Activated CD4-positive, CD25-positive, alpha-beta regulatory T cell (primary cell): Measurements from ENCODE around the gene DNASE1L1.
A peak's percentile ranks its signal among the peaks of the same experiment; 100 is the strongest.

Source experiments
- DNase-seq, 4 experiments: peaks; one replicate each; lab custom pipeline; 2025; lab: John Stamatoyannopoulos, UW

DNASE1L1 gene

DNA sequence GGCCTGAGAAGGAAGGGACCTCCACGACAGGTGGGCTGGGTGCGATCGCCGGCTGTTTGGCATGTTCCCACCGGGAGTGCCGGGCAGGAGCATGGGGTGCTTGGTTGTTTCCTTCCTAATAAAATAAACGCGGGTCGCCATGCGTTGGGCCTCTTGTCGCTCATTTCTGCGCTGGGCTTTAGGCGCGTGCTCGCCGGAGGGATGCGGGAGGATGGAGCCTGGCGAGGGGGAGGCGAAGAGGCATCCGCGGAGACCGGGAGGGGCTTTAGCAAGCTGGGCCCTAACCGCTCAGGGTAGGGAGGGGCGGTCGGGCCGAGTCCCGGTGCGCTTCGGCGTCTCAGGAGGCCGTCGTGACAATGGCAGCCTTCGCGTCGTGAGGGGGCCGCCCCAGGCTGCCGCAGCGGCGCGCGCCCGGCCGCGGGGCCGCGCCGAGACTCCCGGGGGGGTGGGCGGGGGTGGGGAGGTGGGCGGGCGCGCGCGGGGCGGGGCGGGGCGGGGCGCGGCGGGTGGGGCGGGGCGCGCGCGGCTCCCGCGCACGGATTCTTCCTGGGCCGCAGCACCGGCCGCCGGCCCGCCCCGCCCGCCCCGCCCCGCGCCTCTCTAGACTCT lies 27.4 kb upstream of the DNASE1L1 start:
- DNase-seq, result peak; percentile 18 to 43 (median 25)

DNA sequence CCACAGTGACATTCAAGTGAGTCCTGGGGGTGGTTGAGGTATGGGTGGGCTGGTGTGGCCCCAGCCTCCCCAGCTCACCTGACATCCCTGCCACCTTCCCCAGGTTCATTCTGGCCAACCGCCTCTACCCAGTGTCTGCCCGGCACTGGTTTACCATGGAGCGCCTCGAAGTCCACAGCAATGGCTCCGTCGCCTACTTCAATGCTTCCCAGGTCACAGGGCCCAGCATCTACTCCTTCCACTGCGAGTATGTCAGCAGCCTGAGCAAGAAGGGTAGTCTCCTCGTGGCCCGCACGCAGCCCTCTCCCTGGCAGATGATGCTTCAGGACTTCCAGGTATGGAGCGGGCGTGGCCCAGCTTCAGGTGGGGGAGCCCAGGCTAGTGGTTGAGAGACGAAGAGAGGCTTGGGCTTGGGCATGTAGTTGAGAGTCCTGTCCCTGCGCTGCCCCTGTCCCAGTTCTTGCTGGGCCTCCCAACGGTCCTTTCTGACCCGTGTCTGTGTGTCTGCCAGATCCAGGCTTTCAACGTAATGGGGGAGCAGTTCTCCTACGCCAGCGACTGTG lies 26.2 kb upstream of the DNASE1L1 start:
- DNase-seq, result no peak

DNA sequence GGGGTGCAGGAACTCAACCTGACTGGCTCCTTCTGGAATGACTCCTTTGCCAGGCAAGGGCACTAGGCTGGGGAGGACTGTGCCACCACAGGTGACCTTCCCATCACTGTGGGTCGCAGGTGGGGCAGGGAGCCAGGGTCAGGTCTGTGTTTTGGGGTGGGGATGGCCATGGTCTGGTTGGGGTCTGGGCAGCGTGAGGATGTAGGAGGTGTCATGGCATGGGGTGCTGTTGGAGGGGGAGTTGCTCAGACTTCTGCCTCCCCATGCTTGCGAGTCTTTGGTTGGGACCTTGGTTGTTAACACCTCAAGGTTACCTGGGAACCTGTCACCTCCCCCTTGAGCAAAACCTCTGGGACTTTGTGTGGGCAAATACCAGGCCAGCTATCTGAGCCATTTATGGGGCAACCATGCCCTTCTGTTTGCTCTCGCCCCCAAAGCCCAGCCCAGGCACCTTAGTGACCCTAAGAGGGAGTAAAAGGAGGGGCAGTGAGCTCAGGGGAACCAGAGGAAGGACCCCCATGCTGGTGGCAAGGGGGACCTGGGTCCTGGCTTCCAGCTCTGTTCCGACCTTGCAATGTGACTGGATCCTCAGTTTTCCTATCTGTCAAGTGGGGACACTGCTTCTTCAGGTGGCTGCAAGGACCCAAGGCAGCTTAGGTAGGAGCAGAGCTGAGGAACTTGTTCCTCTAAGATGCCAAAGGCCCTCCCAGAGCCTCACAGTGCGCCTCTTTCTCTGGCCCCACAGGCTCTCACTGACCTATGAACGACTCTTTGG lies 25.5 kb upstream of the DNASE1L1 start:
- DNase-seq, result no peak

DNA sequence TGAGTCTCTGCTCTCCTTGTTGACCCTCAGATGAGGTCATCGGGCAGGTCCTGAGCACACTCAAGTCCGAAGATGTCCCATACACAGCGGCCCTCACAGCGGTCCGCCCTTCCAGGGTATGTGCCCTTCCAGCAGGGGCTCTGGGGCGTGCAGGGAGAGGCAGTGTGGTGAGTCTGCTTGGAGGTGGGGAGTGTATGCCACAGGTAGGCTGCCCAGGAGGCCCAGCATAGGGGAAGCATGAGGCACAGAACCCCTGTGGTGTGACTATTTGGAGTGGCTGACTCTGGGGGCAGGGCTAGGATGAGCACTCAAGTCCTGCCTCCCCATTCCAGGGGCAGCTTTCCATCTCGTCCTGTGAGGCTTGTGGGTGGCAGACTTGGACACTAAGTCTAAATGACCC lies 24.6 kb upstream of the DNASE1L1 start:
- no peak for DNase-seq

DNA sequence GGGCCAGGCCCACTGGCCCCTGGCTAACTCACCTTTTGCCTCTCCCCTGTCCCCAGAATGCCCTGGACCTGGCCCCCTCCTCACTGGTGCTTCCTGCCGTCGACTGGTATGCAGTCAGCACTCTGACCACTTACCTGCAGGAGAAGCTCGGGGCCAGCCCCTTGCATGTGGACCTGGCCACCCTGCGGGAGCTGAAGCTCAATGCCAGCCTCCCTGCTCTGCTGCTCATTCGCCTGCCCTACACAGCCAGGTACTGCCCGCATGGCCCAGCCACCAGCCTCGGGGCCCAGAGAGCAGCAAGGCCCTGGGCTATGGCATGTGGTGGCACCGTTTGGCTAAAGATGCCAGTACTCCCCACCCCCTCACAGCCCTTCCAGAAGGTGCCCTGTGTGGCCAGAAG lies 23.2 kb upstream of the DNASE1L1 start:
- no peak for DNase-seq

DNA sequence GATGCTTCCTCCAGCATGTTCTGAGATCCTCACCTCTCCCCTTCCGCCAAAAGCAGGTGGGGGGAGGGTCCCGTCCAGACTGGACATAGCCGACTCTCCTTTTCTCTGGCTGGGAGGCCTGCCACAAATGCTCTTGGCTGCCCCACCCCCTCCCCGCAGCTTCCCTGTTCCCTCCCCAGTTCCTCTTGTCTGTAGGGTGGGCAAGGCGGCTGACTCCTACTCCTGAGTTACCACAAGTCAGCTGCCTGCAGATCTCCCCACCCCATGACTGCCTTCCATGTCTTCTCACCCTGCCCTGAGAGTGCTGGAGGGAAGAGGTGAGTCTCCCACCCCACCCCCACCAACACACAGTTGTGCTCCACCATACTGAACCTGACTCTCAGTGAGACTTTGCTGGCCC lies 22.3 kb upstream of the DNASE1L1 start:
- no peak for DNase-seq

DNA sequence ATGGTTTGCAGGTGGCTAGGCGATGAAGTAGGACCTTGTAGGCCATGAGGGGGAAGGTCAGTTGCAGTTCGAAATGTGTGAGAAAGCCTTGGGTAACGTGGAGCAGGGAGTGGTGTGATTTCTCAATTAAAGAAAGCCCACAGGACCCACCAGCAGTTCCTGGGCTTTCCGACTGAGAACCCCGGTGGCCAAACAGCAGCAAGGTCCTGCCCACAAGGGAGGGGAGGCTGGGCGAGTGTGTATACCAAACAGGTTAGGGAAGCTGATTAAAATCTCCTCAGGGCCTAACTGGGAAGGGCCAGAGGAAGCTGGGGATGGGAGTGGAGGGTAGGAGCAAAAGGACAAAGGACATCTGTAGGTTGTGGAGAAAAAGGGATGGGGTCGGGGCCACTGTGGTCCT lies 21.9 kb upstream of the DNASE1L1 start:
- no peak for DNase-seq

DNA sequence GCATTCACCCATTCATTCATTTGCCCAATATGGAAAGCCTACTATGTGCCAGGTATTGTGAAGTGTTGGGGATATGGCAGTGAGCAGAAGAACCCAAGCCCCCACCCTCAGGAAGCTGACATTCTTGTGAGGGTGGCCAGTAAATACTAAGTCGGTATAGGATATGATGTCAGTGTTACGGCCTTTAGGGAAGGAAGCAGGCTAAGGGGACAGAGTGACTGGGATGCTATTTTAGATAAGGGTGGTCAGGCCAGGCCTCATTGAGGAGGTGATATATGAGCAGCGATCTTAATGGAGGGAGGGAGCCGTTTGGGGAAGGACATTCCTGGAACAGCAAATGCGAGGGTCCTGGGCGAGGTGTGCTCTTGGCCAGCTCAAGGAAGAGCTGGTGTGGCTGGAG lies 21.4 kb upstream of the DNASE1L1 start:
- no peak for DNase-seq

DNA sequence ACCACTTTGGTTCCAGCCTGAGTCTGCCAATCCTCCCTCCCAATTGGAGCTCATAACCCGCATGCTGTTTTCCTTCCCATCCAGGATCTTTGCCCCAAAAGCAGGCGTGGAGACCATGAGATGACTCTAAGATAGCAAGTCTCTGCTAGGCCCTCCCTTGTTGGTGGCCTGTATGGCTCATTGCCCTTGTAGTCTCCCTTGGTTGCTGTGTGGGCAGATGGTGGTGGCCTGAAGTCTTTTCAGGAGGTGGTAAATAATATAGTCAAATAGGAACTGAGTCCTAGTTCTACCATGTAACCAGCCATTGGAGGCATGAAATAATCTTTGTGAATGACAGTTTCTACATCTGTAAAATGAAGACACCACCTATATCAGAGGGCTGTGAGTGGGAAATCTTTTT lies 20.7 kb upstream of the DNASE1L1 start:
- DNase-seq, result no peak

DNA sequence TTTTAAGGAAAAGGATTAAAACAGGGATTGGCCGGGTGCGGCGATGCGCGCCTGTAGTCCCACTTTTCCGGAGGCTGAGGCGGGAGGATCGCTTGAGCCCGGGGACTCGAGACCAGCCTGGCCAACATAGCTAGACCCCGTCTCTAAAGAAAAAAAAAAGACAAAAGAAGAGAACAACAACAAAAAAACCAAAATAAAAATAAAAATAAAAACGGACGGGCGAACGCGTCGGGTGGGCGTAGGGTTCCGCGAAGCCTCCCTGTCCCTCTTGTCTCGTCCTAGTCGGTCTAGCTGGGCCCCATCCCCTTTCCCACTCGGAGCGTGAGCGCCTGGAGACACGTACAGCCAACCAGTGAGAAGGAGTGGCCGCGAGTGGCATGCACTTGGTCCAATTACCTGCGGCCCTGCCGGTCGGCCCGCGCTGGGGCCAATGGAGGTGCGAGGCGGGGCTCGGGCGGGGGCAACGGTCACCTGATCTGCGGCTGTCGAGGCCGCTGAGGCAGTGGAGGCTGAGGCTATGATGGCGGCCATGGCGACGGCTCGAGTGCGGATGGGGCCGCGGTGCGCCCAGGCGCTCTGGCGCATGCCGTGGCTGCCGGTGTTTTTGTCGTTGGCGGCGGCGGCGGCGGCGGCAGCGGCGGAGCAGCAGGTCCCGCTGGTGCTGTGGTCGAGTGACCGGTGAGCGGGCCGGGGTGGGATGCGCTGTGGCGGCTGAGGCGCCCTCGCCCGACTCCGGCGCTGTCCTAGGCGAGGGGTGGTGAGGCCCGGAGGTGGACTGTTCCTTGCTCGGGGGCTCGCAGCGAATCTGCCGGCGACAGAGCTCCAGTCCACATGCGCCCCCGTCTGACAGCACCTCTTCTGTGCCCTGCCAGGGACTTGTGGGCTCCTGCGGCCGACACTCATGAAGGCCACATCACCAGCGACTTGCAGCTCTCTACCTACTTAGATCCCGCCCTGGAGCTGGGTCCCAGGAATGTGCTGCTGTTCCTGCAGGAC lies 19.4 kb upstream of the DNASE1L1 start, which contains the start of gene ATP6AP1:
TSS of gene ATP6AP1 (plus strand) at position 502 of the 996 bp plus-strand sequence. CDS start at position 518, 16 bp downstream.
- peak; percentile 62 to 79 (median 72) for DNase-seq

DNA sequence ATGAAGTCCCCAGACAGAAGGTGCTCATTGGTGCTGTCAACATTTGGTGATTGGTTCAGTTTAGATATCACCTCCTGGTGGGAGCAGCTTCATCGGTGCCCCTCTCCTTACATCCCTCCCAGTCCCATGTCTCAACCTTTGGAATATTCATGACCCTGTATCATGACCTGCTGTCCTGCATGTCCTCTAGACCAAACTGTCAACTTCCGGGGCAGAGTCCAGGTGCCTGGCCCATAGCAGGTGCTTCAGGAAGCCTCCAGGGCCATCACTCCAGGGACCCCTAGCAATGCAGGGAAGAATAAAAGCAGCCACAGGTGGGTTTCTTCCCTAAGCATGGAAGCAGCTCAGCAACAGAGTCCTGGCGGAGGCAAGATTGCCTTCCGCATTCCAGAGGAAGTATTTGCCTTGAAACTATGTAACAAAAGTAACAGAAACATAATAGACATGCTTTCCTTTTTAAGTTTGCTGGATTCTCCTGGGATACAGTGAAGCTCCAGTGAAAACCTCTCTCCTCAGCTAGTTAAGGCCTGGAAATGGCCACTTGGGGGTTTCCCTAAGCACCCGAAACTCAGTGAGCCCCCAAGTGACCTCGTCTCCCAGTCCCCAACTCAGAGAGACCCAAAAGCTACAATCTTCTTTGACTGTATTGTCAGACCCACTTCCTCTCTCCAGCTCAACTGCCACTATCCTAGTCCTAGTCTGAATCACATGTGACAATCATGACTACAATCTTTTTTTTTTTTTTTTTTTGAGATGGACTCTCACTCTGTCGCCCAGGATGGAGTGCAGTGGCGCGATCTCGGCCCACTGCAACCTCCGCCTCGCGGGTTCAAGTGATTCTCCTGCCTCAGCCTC lies 18.1 kb upstream of the DNASE1L1 start:
- no peak for DNase-seq

DNA sequence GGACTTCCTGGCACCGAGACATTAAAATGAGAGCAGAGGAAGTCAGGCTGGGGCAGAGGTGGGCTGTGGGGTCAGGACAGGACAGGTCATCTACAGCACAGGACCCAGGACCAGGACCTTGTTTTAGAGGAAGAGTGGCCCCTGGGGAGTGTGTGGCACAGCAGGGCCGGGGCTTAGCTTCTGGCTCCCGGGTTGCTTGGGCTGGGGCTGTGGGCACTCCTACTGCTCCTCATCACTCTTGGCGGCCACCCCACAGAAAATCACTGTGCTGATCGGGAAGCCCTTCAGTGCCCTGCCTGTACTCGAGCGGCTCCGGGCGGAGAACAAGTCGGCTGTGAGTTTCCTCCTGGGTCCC lies 11.3 kb upstream of the DNASE1L1 start:
- DNase-seq, result no peak

DNA sequence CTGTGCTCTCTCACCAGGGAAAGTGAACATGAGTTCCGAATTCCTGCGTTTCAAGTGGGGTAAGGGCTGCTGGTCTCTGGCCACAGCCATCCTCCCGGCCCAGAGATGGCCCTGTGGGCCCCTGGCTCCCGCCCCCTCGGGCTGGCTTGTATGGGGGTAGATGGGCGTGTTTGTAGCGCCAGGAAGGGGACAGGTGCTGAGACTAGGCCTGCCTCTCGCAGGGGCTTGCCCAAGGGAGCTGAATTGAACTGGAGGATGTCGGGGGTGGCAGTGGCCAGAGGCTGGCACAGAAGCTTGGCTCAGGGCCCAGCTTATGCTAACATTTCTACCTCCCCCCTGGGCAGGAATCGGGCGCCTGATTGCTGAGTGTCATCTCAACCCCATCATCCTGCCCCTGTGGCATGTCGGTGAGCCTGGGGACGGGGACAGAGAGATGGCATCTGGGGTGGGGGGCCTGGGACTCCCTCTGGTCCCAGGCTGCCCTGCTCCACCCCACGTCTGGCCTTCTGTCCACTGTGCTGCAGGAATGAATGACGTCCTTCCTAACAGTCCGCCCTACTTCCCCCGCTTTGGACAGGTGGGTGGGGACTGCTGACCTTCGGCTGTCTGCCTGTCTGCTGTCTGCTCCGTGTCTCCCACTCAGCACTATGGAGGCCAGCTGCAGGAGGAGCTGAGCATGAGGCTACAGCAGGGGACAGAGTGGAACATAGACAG lies 10.8 kb upstream of the DNASE1L1 start:
- DNase-seq, result no peak

DNA sequence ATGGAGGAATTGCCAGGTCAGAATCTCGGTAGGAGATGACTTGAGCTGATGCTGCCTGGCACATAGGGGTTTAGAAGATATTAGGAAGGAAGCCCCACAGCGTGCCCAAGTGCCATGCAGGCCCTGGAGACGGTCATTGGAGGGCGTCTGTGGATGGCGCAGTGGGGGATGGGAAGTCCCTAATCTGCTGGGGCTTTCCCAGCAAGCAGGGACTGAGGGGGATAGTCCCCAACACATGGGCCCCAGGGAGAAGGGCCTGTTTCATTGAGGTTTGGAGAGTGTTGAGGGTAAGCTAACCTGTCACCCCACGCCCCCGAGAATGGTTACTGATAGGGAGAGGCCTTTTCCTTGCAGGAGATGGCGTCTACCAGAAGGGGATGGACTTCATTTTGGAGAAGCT lies 10.1 kb upstream of the DNASE1L1 start:
- DNase-seq, result no peak

DNA sequence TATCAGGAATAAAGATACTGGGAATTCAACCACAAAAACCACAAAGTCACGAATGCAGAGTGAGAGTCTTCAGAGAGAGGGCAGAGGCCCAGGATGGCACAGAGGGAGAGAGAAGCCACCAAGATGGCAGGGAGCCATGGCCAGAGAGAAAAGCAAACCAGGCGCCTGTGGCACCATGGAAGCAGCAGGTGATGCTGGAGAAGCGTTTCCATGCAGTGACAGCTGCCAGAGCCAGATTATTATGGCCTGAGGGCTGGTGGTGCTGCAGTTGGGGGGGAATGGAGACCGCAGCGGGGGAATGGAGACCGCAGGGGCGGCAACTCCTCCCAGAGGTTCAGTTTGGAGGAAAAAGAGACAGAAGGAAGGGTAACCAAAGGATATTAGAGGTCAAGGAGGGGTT lies 8.1 kb upstream of the DNASE1L1 start:
- DNase-seq, result no peak

DNA sequence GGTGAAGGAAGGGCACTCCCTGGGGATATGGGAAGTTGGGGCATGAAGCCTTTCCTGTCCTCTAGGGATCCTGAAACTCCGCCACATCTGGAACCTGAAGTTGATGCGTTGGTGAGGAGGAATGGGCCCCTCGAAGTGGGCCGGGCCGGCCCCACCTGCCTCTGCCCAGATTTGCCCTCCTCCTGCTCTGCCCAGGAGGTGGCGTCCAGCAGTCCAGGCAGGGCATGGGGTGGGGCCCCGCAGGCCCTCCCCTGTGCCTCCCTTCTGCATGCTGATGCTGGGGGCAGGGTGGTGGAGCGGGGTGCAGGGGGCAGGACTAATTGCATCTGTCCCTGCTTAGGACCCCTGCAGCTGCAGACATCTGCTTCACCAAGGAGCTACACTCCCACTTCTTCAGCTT lies 4.1 kb upstream of the DNASE1L1 start:
- no peak for DNase-seq

DNA sequence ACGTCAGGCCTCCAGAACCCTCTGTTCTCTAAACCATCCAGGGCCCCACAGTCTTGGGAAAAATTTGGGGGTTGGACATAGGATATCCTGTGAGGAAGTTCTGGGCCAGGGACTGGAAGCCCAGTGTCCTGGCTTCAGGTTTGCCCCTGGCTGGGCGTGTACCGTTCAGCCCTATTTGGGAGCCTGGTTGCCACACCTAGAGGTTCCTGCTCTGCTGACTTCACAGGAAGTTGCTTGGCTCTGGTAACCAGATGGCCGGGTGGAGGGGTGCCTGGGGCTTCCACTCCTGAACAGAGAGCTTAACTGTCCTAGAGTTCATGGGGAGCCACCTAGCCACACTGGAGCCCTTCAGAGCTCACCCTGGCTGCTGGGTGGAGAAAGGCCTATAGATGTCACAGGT lies 3.4 kb upstream of the DNASE1L1 start:
- DNase-seq, result peak in 1 of 4 experiments; percentile 14

DNA sequence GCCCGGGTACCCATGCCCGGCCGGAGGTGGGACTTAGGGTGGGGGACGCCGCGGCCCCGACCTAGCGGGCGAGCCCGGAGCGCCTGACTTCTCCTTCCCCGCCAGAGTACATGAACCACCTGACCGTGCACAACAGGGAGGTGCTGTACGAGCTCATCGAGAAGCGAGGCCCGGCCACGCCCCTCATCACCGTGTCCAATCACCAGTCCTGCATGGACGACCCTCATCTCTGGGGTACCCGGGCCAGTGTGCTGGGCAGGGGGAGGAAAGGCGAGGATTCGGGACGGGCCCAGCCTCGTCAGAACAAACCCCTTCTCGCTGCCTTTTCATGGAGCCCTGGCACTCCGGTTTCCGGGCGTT lies 2.9 kb upstream of the DNASE1L1 start:
- DNase-seq, result peak in 1 of 4 experiments; percentile 30

DNA sequence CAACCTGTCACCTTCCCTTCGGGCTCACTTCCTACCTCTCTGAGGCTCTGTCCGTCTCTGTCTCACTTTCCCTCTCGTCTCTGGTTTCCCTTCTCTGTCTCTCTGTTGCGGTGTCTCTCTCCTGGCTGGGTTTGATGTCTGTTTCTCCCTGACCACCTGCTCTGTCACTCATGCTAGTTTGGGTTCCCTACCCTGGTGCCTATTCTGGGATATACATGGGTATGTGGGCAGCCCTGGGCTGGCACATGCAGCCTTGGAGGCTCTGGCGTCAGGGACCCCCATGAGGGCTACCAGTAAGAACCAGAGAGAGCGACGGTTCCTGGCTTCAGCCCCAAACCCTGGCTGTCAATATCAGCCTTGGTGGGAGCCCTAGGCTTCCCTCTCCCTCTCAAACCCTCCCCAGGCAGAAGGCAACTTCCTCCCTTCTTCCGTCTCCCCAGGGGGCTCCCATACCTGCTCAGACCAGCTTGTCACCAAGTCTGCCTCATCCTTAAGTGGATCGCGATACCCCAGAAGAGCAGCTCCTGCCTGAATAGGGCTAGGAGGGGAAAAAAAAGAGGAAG lies 314 bp downstream of the DNASE1L1 start:
- no peak for DNase-seq

DNA sequence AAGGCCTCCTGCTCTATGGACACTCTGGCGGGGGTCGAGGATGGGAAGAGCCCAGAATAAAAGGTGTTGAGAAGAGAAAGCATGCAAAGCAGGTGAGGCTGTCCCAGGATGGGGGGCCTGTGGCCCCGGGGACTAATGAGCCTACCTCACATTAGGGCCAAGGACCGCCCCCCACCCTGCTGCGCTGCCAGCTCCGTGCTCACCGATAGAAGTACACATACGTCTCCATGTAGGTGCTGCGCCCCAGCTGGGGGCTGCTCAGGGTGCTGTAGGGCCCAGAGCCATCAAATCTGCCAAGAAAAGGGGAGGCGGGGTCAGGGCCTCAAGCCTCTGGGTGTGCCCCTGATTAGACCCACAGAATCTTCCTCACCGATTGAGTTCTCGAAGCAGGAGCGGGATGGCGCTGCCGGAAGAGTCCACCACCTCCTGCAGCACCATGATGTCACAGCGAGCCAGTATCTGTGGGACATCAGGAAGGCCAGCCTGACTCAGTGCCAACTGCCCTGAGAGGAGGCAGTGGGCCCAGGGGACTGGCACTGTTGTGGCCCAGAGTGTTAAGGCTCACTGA lies 4.3 kb downstream of the DNASE1L1 start:
- DNase-seq, result no peak
